ENCODE results near the gene FBLN1. TPM values are rescaled to one million over a fixed set of nuclear protein-coding genes. Genes with fewer than 3 reads are reported as not detected.

Gene FBLN1
- total RNA-seq, 1 donor from 2014 or later = 0.13 TPM

DNA sequence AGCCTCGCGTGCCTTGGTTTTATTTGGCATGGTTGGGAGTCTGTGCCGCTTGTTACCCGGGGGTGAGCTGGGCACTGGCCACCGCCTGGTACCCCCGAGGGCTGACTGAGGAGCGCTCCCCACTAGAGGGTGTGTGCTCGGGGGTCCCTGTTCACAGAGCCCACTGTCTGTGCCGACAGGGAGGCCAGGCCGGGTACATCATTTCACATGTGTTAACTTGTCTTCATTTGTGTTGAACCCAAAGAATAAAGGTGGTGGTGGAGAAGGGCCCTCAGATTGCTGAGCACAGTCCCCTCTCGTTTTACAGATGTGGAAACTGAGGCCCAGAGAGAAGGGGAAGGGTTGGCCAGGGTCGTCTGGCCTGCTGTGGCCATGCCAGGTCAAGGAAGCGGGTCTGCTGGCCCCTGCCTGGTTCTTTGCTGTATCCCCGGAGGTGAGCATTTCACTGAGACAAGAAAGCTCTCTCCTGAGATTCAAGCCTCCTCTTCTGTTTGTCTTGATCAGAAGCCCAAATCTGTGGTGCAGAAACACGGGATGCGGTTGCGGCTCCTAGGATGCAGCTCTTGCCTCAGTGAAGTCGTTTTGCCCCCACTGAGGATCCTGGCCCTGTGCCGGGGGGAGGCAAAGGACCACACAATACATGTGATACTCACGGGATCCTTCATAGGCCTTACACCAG lies 60.8 kb downstream of the FBLN1 start:
- DNase-seq (ENCODE audit: low read depth, low spot score) = no peak

DNA sequence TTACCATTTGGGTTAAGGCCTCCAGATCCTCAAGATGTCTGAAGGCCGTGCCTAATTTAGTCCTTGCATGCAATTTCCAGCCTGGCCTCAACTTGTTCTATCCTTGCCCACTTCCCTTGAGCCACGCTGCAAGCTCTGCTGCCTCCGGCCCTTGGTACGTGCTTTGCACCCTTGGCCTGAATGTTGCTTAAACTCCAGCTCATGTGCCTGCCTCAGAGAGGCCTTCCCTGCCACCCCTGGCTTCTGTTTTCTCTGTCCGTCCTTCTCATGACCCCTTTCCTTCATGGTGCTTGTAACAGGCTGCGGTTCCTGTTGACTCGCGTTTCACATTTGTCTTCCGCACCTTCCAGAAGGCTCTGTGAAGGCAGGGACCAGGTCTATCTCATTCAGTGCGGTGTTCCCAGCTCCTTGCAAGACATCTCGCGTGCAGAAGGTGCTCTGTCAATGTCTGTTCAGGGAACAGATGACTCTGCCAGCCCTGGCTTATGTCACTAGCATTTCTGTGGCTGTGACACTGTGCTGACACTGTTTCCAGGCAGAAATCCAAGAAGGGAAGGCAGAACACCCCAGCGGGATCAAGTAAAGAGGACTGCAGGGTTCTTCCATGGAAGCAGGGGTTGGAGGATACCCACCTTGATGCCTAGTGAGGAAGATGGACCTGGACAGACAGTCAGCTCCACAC lies 61.8 kb downstream of the FBLN1 start:
- DNase-seq (ENCODE audit: low read depth, low spot score) = no peak

DNA sequence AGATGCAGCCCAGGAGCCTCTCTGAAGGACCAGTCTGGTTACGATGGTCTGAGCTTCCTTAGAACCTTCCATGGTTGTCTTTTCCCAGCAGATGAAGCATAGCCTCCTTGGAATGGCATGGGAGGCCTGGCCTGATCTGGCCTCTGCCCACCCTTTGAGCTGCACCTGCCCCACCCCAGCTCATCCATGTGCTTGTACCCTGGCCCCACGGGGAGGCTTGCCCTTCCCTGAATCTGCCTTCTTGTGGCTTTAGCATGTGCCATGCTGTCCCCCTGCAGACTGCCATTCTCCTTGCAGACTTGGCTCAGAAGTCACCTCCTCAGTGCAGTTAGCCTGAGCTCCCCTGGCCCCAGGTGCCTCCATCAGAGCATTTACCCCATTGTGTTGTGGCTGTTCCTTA lies 62.5 kb downstream of the FBLN1 start:
- no peak for DNase-seq (ENCODE audit: low read depth, low spot score)

DNA sequence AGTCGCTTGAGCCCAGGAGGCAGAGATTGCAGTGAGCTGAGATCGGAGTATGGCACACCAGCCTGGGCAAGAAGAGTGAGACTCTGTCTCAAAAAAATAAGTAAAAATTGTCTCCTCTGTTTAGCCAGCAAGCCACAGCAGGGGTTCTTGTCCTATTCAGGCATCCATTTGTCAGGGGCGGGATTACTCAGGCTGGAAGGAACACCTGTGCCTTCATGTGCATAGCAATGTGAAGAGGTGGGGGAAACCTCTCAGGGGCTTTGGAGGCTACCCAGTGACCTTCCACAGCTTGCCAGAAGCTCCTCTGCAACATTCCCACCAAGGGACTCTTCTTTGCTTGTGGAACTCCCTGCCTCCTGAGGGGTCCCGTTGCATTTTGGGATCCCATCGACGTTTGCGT lies 63.3 kb downstream of the FBLN1 start:
- no peak for DNase-seq (ENCODE audit: low read depth, low spot score)

DNA sequence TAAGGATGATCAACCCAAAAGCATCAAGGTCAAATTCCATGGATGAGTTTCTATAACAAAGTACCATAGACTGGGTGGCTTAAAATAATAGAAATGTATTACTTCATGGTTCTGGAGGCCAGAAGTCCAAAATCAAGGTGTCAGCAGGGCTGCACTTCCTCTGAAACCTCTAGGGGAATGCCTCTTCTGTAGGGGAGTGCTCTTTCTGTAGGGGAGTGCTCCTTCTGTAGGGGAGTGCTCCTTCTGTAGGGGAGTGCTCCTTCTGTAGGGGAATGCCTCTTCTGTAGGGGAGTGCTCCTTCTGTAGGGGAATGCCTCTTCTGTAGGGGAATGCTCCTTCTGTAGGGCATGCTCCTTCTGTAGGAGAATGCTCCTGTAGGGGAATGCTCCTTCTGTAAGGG lies 65.5 kb downstream of the FBLN1 start:
- no peak for DNase-seq (ENCODE audit: low read depth, low spot score)

DNA sequence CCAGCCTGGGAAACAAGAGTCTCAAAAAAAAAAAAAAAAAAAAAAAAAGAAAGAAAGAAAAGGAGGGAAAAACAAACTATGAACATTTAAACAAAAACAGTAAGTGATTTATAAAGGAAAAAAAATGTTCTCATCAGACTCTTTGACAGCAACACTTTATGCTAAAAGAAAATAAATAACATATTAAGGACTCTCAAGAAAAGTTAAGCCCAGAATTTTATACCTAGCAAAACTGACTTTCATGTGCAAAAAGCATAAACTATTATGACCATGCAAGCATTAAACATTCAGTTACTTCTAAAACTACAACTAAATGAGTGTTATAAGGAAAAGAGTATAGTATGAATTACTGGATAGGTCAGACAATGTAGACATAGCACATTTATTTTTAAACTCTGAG lies 68.4 kb downstream of the FBLN1 start:
- no peak for DNase-seq (ENCODE audit: low read depth, low spot score)

DNA sequence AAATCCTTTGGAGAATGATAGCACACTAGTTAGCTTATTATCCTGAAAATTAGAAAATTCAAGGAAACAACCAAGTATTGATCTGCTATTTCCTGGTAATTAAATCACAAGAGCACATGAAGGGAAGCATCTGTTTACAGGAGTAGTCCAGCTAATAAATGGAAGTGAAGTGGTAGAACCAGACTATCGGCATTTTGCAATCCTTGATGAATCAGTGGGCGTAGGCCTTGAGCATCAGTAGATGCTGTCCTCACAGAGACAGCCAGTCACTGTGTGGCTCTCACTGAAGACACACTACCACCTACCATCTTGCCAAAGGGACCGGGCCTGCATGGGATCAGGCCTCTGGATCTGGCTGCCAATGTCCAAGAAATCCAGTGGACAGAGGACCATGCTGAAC lies 69.8 kb downstream of the FBLN1 start:
- DNase-seq (ENCODE audit: low read depth, low spot score) = no peak

DNA sequence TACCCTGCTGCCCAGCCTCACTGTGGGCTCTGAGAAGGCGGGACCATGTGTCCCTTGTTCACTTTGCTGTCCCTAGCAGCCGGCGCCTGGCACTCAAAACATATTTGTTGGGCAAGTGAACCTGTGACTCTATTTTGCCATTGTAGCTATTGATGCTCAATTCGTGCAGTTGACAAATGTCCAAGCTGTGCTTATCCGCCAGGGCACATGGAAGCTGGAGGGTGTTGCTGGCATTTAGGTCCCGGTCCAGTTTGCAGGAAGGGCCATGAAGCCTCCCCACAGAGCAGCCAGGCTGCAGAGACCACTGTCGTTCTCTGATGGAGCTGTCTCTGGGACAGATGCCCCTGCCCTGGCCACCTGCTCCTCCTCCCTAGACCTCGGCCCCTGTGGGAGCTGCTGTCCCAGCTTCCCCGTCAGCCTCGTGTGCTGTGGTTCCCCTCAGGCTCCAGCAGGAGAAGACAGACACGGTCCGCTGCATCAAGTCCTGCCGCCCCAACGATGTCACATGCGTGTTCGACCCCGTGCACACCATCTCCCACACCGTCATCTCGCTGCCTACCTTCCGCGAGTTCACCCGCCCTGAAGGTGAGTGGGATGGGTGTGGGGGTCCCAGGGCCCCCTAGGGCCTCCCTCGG lies 71.5 kb downstream of the FBLN1 start:
- DNase-seq (ENCODE audit: low read depth, low spot score) = no peak

DNA sequence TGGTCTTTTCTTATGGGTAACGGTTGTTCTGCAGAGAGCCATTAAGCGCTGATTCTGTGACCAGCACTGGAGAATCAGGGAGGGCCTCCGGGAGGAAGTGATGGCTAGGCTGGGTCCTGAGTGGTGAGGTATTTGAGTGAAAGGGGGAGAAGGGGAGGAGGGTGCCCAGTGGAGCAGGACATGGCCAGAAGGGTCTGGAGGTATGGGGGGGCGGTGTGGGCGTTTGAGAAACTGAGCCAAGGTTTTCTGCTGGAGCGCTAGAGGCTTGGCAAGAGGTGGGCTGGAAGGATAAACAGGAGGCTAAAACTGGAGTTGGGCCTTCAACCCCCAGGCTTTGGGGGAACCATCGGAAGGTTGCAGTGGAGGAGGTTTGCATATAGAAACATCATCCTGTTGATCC lies 72.5 kb downstream of the FBLN1 start:
- no peak for DNase-seq (ENCODE audit: low read depth, low spot score)

DNA sequence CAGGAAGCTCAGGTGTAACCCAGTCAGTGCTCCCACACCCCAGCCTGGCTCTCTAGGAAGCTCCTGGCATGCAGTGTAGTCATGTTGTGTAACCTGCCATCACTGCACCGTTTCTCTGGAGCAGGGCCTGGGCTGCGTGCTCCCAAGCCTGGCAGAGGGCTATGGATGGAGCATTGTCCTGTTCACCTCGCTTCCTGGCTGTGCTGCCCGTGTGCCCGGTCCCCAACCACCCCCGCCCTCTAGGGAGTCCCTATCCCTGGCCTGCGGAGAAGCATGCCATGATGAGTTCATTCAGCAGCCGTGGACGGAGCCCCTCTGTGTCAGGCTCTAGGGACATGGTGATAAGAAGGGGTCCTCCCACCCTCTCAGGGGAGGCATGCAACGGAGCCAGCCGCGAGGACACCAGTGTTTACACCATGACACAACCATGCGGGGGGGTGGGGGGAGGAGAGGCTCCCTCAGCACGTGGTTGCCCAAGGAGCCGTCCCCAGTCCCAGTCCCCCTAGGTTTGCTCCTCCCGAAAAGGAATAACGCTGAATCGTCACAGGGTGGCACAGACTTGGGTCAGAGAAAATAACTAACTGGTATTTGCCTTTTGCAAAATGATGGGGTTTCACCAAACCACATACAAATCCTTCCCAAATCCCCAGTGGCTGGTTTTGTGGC lies 73.1 kb downstream of the FBLN1 start:
- no peak for DNase-seq (ENCODE audit: low read depth, low spot score)

DNA sequence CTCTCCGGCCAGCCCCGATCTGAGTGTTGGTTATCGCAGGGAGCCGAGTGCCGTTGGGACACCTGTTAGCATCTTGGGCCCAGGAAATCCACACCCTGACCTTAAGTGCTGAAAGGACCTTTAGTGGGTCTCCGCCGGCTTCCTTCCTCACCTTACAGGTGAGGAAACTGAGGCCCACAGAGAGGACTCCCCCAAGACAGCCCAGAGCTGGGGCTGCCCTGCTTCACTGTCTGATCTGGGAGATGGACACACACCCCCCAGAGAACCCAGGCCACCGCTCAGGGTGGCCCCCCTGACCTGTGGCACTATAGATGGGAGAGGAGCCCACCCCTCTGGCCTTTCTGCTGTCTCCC lies 73.6 kb downstream of the FBLN1 start:
- no peak for DNase-seq (ENCODE audit: low read depth, low spot score)

DNA sequence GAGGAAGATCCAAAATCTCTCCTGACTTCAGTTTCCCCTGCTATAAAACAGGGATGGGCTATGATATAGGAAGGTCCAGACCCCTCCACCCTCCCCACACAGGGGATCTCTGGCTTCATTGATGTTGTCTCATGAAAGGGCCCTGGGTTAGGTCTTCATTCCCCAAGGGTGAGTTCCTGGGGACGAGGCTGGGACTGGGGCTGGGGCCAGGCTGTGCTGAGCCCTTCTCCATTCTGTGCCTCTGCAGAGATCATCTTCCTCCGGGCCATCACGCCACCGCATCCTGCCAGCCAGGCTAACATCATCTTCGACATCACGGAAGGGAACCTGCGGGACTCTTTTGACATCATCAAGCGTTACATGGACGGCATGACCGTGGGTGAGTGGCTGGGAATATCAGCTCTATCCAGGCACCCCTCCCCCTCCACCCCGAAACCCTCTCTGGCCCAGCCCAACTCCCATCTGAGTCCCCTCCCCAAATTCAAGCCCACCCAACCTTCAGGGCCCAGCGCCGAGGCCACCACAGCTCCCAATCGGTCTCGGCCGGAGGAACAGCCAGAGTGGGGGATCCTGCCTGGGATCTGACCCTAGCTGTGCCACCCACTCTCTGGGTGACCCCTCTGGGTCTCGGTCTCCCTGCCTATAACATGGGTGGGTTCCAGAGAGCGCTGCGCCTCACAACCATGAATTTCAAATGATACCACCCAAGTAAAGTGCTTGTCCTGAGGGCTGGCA lies 74.2 kb downstream of the FBLN1 start:
- DNase-seq (ENCODE audit: low read depth, low spot score) = no peak

DNA sequence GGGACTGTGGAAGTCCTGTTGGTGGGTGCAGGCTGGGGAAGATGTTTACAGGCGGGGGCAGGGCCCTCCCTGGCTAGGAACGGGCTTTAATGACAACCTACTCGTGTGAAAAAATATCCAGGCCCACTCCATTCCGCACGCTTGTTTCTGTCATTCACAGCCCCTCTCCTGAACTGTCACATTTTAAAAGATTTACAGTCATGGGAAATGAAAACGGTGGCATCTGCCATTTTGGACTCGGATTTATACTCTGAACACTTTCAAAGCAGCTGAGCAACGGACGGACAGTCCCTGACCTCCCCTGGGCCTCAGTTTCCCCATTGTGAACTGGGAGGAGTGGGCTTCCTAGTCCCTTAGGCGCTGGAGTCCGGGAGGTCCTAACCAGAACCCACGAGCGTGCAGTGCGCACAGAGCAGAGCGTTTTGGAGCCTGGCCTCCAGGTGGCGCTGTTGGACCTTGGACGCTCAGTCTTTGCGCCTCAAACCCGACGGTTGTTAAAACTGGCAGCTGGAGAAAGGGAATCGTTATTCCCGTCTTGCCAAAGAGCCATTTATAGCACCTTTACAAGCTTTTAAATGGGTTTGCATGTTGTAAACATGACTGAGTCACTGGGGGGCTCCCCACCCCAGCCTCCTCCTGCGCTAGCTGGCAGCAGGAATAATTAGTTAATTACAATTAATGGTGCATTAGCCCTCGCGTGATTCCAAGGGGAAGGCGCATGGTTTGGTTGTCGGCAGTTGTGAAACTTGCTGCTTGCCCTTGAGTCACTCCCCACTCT lies 75.3 kb downstream of the FBLN1 start:
- peak; percentile 46 for DNase-seq (ENCODE audit: low read depth, low spot score)

DNA sequence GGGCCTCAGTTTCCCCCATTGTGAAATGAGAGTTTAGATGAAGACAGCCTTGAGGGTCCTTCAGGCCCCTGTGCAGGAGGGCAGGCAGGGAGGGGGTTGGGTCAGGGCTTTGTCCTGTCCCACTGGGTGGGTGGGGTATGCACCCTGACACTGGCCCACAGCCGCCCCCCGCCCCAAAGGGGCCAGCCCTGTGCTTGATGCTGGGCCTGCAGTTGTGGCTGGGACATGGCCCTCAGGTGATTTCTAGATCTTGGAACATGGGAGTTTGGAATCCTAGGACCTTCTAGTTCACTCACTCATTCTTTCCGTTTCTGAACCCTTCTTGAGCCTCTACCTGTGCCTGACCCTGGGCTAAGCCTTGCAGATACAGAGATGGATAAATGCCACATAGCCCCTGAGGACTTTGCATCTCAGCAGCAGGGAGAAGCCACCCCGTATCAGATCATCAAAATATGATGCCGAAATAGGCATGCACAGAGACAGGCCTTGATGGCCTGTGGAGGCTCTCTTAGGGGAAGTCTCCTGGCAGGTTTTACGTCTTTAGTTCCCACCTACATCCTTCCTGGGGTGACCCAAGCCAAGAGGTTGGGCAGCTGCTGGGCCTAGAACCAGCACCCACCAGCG lies 76.0 kb downstream of the FBLN1 start:
- no peak for DNase-seq (ENCODE audit: low read depth, low spot score)

DNA sequence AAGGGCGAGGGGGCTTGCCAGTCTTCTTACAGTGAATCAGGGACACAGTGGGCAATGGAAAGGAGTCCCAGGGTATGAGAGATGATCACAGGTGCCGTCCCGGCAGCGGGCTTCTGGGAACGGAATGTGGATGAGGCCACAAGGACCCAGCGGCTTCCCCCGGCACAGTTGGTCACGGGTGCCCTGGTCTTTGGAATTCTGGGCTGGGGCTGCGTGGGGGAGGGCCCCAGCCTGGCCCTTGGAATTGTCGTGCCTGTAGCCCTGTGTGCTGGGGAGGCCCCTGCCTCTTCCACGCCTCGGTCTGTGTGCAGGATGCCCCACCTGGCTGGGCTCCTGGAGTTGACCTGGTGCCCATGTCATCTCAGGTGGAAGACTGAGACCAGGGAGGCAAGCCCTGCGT lies 76.6 kb downstream of the FBLN1 start:
- DNase-seq (ENCODE audit: low read depth, low spot score) = no peak

DNA sequence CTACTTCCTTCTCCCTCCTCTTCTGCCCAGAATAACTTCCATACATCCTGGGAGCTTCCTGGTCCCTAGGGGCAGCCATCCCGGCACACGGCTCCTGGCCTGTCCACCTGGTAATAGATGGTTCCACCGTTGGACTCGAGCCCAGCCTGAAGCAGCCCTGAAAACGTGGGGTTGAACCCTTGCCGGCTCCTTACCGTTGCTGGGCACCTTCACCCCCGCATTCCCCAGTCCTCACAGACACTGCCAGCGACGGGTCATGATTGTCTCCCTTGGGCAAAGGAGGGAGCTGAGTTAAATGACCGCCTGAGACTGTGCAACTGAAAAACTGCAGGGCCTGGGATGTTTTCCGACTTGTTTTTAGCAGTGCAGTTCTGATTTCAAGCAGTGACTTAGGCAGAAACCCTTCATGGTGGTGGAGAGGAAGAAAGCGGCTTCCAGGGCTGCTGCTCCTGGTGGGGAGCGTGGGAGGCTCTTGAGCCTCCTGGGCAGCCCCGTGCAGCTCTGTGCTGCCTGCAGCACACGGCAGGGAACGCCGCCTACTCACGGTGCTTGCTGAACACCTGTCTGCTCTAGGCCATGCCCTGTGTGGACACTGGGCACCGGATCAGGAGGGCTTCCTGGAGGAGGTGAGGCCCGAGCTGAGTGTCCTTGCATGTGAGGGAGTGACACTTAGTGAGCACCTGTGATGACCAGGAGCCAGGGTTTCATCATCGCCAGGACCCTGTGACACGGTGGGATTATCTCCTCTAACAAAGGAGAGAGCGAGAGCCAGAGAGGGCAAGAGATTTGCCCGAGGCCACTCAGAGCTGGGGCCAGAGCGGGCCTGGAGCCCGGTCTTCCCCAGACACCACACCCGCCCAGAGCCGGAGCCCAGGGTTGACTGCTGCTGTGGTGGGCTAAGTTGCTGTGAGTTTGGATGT lies 77.4 kb downstream of the FBLN1 start:
- DNase-seq (ENCODE audit: low read depth, low spot score) = no peak

DNA sequence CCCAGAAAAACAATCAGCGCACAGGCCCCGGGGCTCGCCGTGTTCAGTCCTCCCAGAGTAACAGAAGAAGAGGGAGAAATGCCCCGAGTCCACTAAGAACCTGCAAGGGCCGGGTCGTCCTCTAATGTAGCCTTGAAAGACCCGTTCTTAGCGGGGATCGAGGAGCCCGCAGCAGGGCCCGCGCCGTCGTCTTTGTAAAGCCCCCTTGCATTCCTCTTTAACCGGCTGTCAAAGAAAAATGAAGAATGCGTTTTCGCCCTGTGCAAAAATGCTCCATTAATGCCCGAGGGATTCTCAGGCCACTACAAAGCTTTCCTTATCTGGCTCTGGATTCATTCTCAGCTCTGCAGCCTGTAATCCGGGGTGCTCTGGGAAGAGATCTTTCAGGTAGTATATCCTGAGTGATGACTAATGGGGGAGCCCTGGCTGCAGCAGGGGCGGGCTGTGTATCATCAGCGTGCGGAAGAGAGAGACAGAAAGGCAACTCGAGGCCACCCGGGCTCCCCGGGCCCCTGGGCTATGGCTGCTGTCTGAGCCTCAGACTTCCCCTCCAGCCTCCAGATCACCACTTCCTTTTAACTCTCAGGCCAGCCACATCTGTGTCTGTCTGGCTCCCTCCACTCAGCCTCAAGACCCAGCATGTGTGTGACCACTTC lies 78.2 kb downstream of the FBLN1 start:
- DNase-seq (ENCODE audit: low read depth, low spot score) = no peak

DNA sequence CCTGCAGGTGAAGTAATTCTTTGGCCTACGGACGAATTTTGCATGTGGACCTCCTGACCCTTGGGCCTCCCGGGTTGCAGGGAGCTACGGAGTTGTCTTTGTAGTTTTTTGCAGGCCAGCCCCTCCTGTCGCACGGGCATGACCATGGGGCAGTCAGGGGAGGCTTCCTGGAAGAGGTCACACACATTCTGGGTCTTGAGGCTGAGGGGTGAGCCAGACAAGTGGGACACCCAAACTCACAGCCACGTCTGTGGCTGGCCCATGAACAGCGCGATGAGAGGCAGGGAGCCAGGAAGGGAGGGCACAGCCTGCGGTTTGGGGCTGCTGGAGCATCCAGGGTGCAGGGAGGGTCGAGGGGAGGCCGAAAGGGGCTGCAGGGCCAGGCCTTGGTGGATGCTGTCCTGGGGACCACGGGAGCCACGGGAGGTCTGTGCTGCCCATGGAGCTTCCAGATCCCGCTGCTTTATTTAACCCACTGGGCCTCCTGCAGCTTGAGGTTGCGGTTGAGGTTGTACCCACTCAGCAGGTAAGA lies 78.9 kb downstream of the FBLN1 start:
- no peak for DNase-seq (ENCODE audit: low read depth, low spot score)

Data from pulmonary artery endothelial cell (primary cell).